Prostate gland (tissue), 2 donors: ENCODE data around the gene NHLH2.

Experiments used
- CTCF ChIP-seq, 4 experiments: fragments of 200-600 bp in 2 of 4; fragments of 450-650 bp in 2 of 4; sonication (generic) in 2 of 4; IDR thresholded peaks; 1 replicate in 3 of 4; 2 replicates in 1 of 4; pipeline ENCODE4 v1.5.1; 2016 to 2019; ENCODE audit warnings: antibody characterized with exemption in 4 of 4, mild to moderate bottlenecking in 2 of 4, moderate library complexity in 2 of 4
- POLR2A ChIP-seq: fragments of 450-650 bp; IDR thresholded peaks from one replicate; pipeline ENCODE4 v1.6.1; 2016; ENCODE audit warnings: antibody characterized with exemption, mild to moderate bottlenecking
- POLR2AphosphoS5 ChIP-seq: sonication (generic); formaldehyde crosslinking; IDR thresholded peaks from one replicate; pipeline ENCODE4 v1.6.1; 2017; ENCODE audit warnings: antibody characterized with exemption

DNA sequence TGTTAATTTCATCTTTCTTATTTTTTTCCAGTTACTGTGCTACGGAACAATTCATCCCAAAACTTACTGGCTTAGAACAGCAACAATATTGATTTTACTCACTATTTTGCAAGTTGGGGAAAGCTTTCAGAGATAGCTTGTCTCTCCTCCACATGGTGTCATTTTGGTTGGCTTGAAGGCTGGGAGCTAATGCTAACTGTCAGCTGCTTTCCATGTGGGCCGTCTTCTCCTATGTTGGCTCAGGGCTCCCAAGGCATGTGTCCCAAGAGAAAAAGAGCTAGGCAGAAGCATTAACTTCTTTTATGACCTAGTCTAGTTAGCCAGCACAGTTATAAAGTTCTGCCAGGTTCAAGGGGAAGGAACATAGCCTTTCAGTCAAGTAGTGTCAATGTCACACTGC is 38.5 kb downstream of the NHLH2 start:
- TF ChIP-seq POLR2A (no peak), POLR2AphosphoS5 (no peak), CTCF (IDR thresholded peaks at IDR 0.05) (no peak)
